B cell (primary cell): Measurements from ENCODE around the gene MAST2. TPM values are rescaled to one million over a fixed set of nuclear protein-coding genes. Genes with fewer than 3 reads are reported as not detected.

Experiments
- ATAC-seq: fragments of 200-7000 bp; cut with Tn5 transposase; one replicate; pipeline ENCODE4 v1.10.0; 2021; ENCODE audit warnings: low read depth, mild to moderate bottlenecking, moderate number of reproducible peaks, moderate library complexity
- CTCF ChIA-PET: fragments of 350-600 bp; sonication (Branson Sonifier 250); formaldehyde crosslinking; loops from one replicate; lab custom pipeline; 2021; ENCODE audit warnings: antibody characterized with exemption, inconsistent platforms; lab: Charles Lee
- POLR2A ChIA-PET: fragments of 350-600 bp; sonication (Branson Sonifier 250); formaldehyde crosslinking; loops from one replicate; lab custom pipeline; 2021; ENCODE audit warnings: antibody characterized with exemption; lab: Charles Lee
- DNase-seq: peaks from one replicate; pipeline ENCODE4 v3.0.0; 2013
- H2AFZ ChIP-seq: 2 replicates; pipeline ENCODE4 v1.6.1; 2012; ENCODE audit warnings: mild to moderate bottlenecking, low read depth, low read length; ENCODE audit not compliant: insufficient read depth, poor library complexity, severe bottlenecking
- H3K27ac ChIP-seq, 2 donors: 1 replicate in 1 of 2; 2 replicates in 1 of 2; pipeline ENCODE4 v1.5.1; 2012 to 2013; ENCODE audit warnings: low read length in 2 of 2, mild to moderate bottlenecking in 2 of 2, moderate library complexity in 1 of 2
- H3K27me3 ChIP-seq, 4 experiments: fragments of 200-600 bp in 1 of 4; sonication (generic) in 1 of 4; replicated peaks in 1 of 4; 1 replicate in 2 of 4; 2 replicates in 2 of 4; pipeline versions ENCODE4 v1.6.1 to v1.7.0; 2013 to 2016; ENCODE audit warnings: low read length in 3 of 4, mild to moderate bottlenecking in 2 of 4, mixed read lengths in 1 of 4, moderate library complexity in 1 of 4; ENCODE audit not compliant: insufficient read depth in 4 of 4, control insufficient read depth in 3 of 4; ENCODE audit errors: control extremely low read depth in 1 of 4
- H3K36me3 ChIP-seq, 2 experiments: replicated peaks in 1 of 2; 1 replicate in 1 of 2; 2 replicates in 1 of 2; pipeline versions ENCODE4 v1.6.1 to v1.7.1; 2013; ENCODE audit warnings: low read length in 1 of 2; ENCODE audit not compliant: insufficient read depth in 2 of 2, control insufficient read depth in 1 of 2; ENCODE audit errors: control extremely low read depth in 1 of 2, extremely low read depth in 1 of 2
- H3K4me1 ChIP-seq, 2 donors: fragments of 200-600 bp in 1 of 2; sonication (generic) in 1 of 2; 1 replicate in 1 of 2; 2 replicates in 1 of 2; pipeline versions ENCODE4 v1.5.1 to v1.6.1; 2013 to 2017; ENCODE audit warnings: low read length in 2 of 2; ENCODE audit not compliant: control insufficient read depth in 2 of 2, insufficient read depth in 2 of 2
- H3K4me2 ChIP-seq: replicated peaks from 2 replicates; pipeline ENCODE3; 2012; ENCODE audit warnings: mild to moderate bottlenecking, low read depth, low read length; ENCODE audit not compliant: poor library complexity, severe bottlenecking
- H3K4me3 ChIP-seq, 5 experiments: fragments of 200-600 bp in 1 of 5; sonication (generic) in 1 of 5; 1 replicate in 3 of 5; 2 replicates in 2 of 5; pipeline versions ENCODE4 v1.5.1 to v1.7.0; 2011 to 2016; ENCODE audit warnings: low read length in 4 of 5, mild to moderate bottlenecking in 4 of 5, low read depth in 2 of 5, control low read depth in 1 of 5, moderate library complexity in 1 of 5; ENCODE audit not compliant: insufficient read depth in 1 of 5; ENCODE audit errors: control extremely low read depth in 1 of 5, extremely low read depth in 1 of 5
- H3K79me2 ChIP-seq: fragments of 200-600 bp; sonication (generic); one replicate; pipeline ENCODE4 v1.6.0; 2016; ENCODE audit warnings: low read length; ENCODE audit not compliant: control insufficient read depth, insufficient read depth
- H3K9ac ChIP-seq: fragments of 200-600 bp; sonication (generic); 2 replicates; pipeline ENCODE4 v1.6.1; 2017; ENCODE audit warnings: mild to moderate bottlenecking, low read length, moderate library complexity
- H3K9me3 ChIP-seq, 3 donors: one replicate each; pipeline versions ENCODE4 v1.6.1 to v1.7.1; 2013; ENCODE audit warnings: low read length in 2 of 3; ENCODE audit not compliant: control insufficient read depth in 2 of 3, insufficient read depth in 1 of 3; ENCODE audit errors: control extremely low read depth in 1 of 3
- H4K20me1 ChIP-seq: 2 replicates; pipeline ENCODE4 v1.6.0; 2012; ENCODE audit warnings: mild to moderate bottlenecking, low read length; ENCODE audit not compliant: insufficient read depth, control insufficient read depth, poor library complexity, severe bottlenecking
- H3K27ac Mint-ChIP-seq: one replicate; pipeline ENCODE4 v1.8.0; 2021; ENCODE audit warnings: mixed read lengths
- H3K27me3 Mint-ChIP-seq: one replicate; pipeline ENCODE4 v1.8.0; 2021; ENCODE audit warnings: mixed read lengths
- H3K4me1 Mint-ChIP-seq: one replicate; pipeline ENCODE4 v1.8.0; 2021; ENCODE audit warnings: mixed read lengths
- H3K4me3 Mint-ChIP-seq: one replicate; pipeline ENCODE4 v1.8.0; 2021; ENCODE audit warnings: mixed read lengths
- H3K9me3 Mint-ChIP-seq: one replicate; pipeline ENCODE4 v1.8.0; 2022; ENCODE audit warnings: mixed read lengths; ENCODE audit not compliant: insufficient read depth
- CTCF ChIP-seq: fragments of 200-600 bp; IDR thresholded peaks from one replicate; pipeline ENCODE4 v1.8.0; 2022; ENCODE audit warnings: antibody characterized with exemption, mild to moderate bottlenecking
- EZH2 ChIP-seq: IDR thresholded peaks from 2 replicates; pipeline ENCODE4 v1.6.1; 2012; ENCODE audit warnings: borderline replicate concordance, low read depth, mild to moderate bottlenecking, moderate library complexity, low read length; ENCODE audit not compliant: insufficient read depth, poor library complexity, severe bottlenecking
- WGBS: methylation state at CpG from one replicate; pipeline ENCODE4 v1.1.5; 2013; ENCODE audit warnings: missing lambda C conversion rate; ENCODE audit not compliant: insufficient coverage; 5-methylcytosine and 5-hydroxymethylcytosine counted together
- intact Hi-C: fragments of 100-400 bp; cut with micrococcal nuclease; formaldehyde crosslinking; loops from one replicate; pipeline ENCODE4 v1.10.0; 2022
- polyA plus RNA-seq: library from polyadenylated mRNA; depleted of rRNA; stranded (reverse); fragments of >200 nt; gene quantifications from 2 replicates; pipeline ENCODE4 v1.2.3, GENCODE V29; 2012
- total RNA-seq, 2 donors: library from RNA; stranded (reverse); fragments of 120-200 nt in 1 of 2; gene quantifications; 1 replicate in 1 of 2; 2 replicates in 1 of 2; pipeline versions ENCODE4 v1.2.3 to v1.2.4, GENCODE V29; 2013 to 2022

MAST2 gene
- total and polyA plus RNA-seq, 2 donors (not counting 1 experiment from before 2014, with no cell fraction given) = 12.5 to 23.3 TPM

DNA sequence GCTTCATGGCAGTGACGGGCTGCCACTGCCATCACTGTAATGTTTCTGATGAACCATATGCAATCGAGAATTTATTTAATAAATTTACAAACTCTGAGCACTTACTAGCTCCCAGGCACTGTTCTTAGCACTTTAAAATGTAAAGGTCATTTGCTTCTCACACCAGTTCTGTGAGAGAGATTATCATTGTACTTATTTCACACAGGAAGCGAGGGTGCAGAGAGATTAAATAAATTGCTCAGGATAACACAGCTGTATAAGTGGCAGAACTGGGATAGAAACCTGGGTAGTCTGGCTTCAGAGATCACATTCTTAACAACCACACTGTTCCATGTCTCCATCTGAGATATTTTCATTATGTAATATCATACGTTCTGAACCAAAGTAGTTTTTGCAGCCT is 119.9 kb downstream of the MAST2 start:
- WGBS = 100% methylated on average over 1 of the region's 4 CpGs
- H3K27me3 Mint-ChIP-seq = no peaks in the 10 kb centered on the region
- Histone ChIP-seq H4K20me1 (no peaks in the 10 kb centered on the region), H3K9ac (no peak overlapping the region), H3K27ac (no peak overlapping the region), H3K79me2 (no peaks in the 10 kb centered on the region), H3K9me3 (peaks cover 0 to 20% (median 0%) of the 10 kb centered on the region in 3 donors), H2AFZ (no peak overlapping the region), H3K4me3 (no peak overlapping the region), H3K27me3 (no peaks in the 10 kb centered on the region), H3K36me3 (no peaks in the 10 kb centered on the region), H3K4me2 (no peak overlapping the region), H3K4me1 (peaks cover 18 to 24% of the 10 kb centered on the region in 2 donors)
- DNase-seq (no peak), ATAC-seq (no peak)
- POLR2A ChIA-PET = no interaction called here
- intact Hi-C loops = no loop called here
- TF ChIP-seq CTCF (no peak), EZH2 (no peak)
- CTCF ChIA-PET = interaction anchor here (0.6 kb wide), 1 partner anchor 792 kb away, joined by 4 read pairs; no protein-coding TSS in a partner anchor
- no peak overlapping the region for H3K27ac Mint-ChIP-seq
- peaks cover 27% of the 10 kb centered on the region for H3K4me1 Mint-ChIP-seq
- H3K9me3 Mint-ChIP-seq = no peaks in the 10 kb centered on the region
- no peak overlapping the region for H3K4me3 Mint-ChIP-seq

DNA sequence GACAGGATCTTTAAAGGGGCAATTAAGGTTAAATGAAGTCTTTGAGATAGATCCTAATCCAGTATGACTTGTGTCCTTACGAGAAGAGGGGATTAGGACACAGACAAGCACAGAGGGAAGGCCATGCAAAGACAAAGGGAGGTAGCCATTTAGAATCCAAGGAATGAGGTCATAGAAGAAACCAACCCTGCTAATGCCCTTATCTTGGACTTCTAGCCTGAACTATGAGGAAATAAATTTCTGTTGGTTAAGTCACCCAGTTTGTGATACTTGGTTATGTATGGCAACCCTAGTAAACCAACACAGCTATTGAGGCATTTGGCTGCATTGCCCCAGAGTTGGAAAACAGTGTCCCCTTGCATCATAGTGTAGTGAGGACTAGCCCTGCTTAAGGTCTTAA is 121.3 kb downstream of the MAST2 start:
- ATAC-seq (no peak), DNase-seq (no peak)
- WGBS = 100% methylated on average over 1 of the region's 1 CpG
- H3K4me2 ChIP-seq = no peak overlapping the region
- H2AFZ ChIP-seq = no peak overlapping the region
- no peak overlapping the region for H3K27ac ChIP-seq
- POLR2A ChIA-PET = no interaction called here
- no peaks in the 10 kb centered on the region for H3K36me3 ChIP-seq
- peaks cover 0 to 20% (median 0%) of the 10 kb centered on the region in 3 donors for H3K9me3 ChIP-seq
- TF ChIP-seq EZH2 (no peak), CTCF (no peak)
- no peaks in the 10 kb centered on the region for H4K20me1 ChIP-seq
- H3K27me3 Mint-ChIP-seq = no peaks in the 10 kb centered on the region
- CTCF ChIA-PET = no interaction called here
- no peak overlapping the region for H3K9ac ChIP-seq
- intact Hi-C loops = no loop called here
- no peaks in the 10 kb centered on the region for H3K9me3 Mint-ChIP-seq
- H3K79me2 ChIP-seq = no peaks in the 10 kb centered on the region
- H3K4me3 Mint-ChIP-seq = no peak overlapping the region
- H3K4me1 ChIP-seq = peaks cover 24 to 29% of the 10 kb centered on the region in 2 donors
- no peaks in the 10 kb centered on the region for H3K27me3 ChIP-seq
- no peak overlapping the region for H3K4me3 ChIP-seq
- peaks cover 33% of the 10 kb centered on the region for H3K4me1 Mint-ChIP-seq
- no peak overlapping the region for H3K27ac Mint-ChIP-seq
